SK-N-SH (cell line): ENCODE results near the gene VWA3B.

Experiments
- CTCF ChIP-seq: fragments of 200-600 bp; sonication (generic); IDR thresholded peaks from 2 replicates; pipeline ENCODE4 v1.6.1; 2017; ENCODE audit warnings: antibody characterized with exemption, mild to moderate bottlenecking, moderate library complexity
- MXI1 ChIP-seq: IDR thresholded peaks from 2 replicates; pipeline ENCODE4 v1.6.1; 2012; ENCODE audit warnings: mild to moderate bottlenecking, low read depth, low read length, improper control_type of control experiment
- POLR2AphosphoS5 ChIP-seq: IDR thresholded peaks from 2 replicates; pipeline ENCODE4 v1.6.1; 2012; ENCODE audit warnings: low read depth, low read length
- RCOR1 ChIP-seq: fragments of 150-350 bp; IDR thresholded peaks from 2 replicates; pipeline ENCODE4 v1.6.1; 2017; ENCODE audit warnings: antibody characterized with exemption, low read length
- TF ChIP-seq, protein P1 (sequence below): fragments of 150-350 bp; IDR thresholded peaks from 2 replicates; pipeline ENCODE4 v1.6.1; 2016; ENCODE audit warnings: mild to moderate bottlenecking, low read depth, low read length

- TF ChIP-seq, protein P1, sequence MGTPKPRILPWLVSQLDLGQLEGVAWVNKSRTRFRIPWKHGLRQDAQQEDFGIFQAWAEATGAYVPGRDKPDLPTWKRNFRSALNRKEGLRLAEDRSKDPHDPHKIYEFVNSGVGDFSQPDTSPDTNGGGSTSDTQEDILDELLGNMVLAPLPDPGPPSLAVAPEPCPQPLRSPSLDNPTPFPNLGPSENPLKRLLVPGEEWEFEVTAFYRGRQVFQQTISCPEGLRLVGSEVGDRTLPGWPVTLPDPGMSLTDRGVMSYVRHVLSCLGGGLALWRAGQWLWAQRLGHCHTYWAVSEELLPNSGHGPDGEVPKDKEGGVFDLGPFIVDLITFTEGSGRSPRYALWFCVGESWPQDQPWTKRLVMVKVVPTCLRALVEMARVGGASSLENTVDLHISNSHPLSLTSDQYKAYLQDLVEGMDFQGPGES: no peak
- TF ChIP-seq CTCF (no peak), MXI1 (no peak), RCOR1 (no peak), POLR2AphosphoS5 (no peak)
These were observed 35.6 kb downstream of the VWA3B start for GRCh38 chr2:98122524-98122923.
